GM19099 (cell line): ENCODE data around the gene PFDN1.

Experiments
- POLR2A ChIP-seq: IDR thresholded peaks from 3 replicates; pipeline ENCODE4 v1.6.1; 2011; ENCODE audit warnings: low read depth; ENCODE audit not compliant: insufficient read length; ENCODE audit errors: extremely low read depth

Gene PFDN1

GRCh38 chr5:140260089-140260656, 42.7 kb downstream of the PFDN1 start:
- TF ChIP-seq POLR2A = no peak

DNA sequence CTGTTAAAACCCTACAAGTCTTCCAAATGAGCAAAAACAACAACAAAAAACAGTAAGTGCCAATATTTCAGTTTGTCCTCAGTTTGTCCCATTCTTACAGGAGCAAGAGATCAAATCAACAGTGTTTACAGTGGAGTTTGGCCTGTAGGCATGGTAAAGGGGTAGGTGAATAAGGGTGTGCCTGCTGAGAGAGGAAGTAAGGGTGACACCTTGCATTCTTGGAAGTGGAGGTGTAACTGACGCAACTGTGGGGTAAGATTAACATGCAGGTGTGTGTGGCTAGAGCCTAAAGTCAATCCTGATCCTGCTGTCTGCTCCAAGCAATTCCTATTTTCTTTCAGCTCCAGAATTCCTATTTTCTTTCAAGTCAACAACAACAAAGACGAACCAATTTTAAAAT, 43.4 kb downstream of the PFDN1 start:
- TF ChIP-seq POLR2A = no peak

GRCh38 chr5:140258873-140259272, 44.0 kb downstream of the PFDN1 start:
- no peak for TF ChIP-seq POLR2A

GRCh38 chr5:140258016-140258415, 44.9 kb downstream of the PFDN1 start:
- no peak for TF ChIP-seq POLR2A

- TF ChIP-seq POLR2A = no peak
Measured at GRCh38 chr5:140256726-140257125, 46.2 kb downstream of the PFDN1 start.

GRCh38 chr5:140255460-140256157, 47.3 kb downstream of the PFDN1 start:
- no peak for TF ChIP-seq POLR2A

DNA sequence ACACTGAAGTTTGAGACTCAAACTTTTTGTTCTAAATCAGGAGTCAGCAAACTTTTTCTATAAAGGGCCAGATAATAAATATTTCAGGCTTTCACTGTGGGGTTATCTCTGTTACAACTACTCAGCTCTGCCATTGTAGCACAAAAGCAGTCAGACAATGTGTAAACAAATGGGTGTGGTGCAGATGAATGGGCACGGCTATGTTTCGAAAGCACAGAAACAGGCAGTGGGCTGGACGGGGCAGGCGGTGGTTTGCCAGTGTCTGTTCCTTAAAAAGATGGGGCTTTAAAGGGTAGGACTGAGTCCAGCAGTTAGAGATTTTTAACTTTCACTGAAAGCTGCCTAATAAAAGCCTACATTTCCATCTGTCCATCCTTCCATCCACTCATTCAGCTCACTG, 48.9 kb downstream of the PFDN1 start:
- no peak for TF ChIP-seq POLR2A

GRCh38 chr5:140252470-140253126, 50.3 kb downstream of the PFDN1 start:
- no peak for TF ChIP-seq POLR2A

GRCh38 chr5:140251527-140251973, 51.4 kb downstream of the PFDN1 start:
- TF ChIP-seq POLR2A = no peak

DNA sequence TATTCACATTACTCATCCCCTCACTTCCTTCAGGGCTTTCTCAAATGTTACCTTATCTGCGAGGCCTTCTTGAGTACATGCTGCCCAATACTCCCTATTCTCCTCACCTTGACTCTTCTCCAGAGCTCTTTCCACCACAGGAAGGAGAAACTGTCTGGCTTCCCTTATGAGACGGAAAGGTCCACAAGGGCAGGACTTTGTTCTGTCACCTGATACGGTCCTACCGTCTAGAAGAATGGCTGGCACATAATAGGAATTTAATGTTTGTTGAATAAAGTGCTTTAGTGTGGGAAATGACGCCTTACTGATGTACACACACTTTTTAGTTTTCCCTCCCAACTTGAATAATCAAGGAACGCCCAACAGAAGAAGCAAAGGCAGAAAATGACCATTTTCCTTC, 52.5 kb downstream of the PFDN1 start:
- TF ChIP-seq POLR2A = no peak

DNA sequence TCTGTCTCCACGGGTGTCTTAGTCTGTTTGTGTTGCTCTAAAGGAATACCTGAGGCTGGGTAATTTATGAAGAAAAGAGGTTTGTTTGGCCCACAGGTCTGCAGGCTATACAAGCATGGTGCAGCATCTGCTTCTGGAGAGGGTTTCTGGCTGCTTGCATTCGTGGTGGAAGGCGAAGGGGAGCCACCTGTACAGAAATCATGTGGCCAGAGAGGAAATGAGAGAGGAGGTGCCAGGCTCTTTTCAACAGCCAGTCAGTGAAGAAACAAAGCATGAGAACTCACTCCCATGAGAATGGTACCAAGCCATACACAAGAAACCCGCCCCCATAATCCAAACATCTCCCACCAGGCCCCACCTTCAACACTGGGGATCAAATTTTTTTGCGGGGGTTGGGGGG, 53.4 kb downstream of the PFDN1 start:
- TF ChIP-seq POLR2A = no peak

GRCh38 chr5:140248414-140248813, 54.5 kb downstream of the PFDN1 start:
- no peak for TF ChIP-seq POLR2A

GRCh38 chr5:140246378-140247122, 56.4 kb downstream of the PFDN1 start:
- TF ChIP-seq POLR2A = no peak

DNA sequence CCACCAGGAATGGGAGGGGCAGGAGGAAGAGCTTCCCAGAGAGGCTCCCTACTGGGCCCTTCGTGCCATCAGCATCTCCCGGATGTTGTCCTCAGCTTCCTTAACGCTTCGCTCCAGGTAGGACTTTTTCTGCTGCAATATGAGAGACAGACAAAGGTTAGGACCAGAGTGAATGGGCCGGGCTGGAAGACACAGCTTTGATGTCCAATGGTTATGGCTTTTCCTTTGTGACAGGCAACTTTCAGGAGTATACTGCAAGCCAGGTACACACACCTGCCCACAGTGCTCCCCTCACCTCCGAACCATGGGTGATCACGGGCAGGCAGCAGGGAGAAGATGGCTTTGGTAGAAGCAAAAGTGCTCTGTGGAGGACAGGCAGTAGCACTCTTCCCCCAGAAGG, 57.0 kb downstream of the PFDN1 start:
- no peak for TF ChIP-seq POLR2A

DNA sequence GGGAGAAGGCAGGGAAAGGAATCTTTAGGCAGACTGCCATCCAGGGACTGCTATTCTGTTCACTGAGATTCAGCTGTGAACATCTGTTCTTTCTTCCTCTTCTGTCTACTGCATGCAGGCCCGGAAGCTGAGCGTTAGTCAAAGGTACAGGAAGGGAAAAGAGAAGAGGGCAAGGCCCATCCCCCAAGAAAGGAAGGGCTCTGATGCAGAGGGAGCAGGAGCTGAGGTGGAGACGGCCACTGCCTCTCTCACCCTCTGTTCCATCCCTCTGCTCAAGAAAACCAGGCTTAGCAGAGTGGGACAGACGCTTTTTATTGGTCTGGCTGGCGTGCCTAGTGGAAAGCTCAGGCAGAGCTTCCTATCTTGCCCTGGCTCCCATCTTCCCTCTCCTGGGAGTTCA, 57.6 kb downstream of the PFDN1 start:
- no peak for TF ChIP-seq POLR2A
